NCI-H526 treated with DMSO at 0.1 percent for 48 hours (cell line): ENCODE data around the gene DNAH9.

Experiments
- DNase-seq: peaks from one replicate; lab custom pipeline; 2025; lab: John Stamatoyannopoulos, UW

The DNAH9 gene

GRCh38 chr17:11986179-11986941 lies 388.1 kb downstream of the DNAH9 start:
- no peak for DNase-seq

- no peak for DNase-seq
These were observed 388.7 kb downstream of the DNAH9 start for GRCh38 chr17:11986942-11987329.

- DNase-seq: no peak
These were observed 392.2 kb downstream of the DNAH9 start for GRCh38 chr17:11990363-11990983.

- no peak for DNase-seq
These were observed 393.2 kb downstream of the DNAH9 start for GRCh38 chr17:11991461-11991860.

- peak; percentile 31 for DNase-seq
These were observed 398.5 kb downstream of the DNAH9 start for GRCh38 chr17:11996722-11997146.

- DNase-seq: peak; percentile 46
These were observed 399.1 kb downstream of the DNAH9 start, which contains the start of gene ZNF18 for GRCh38 chr17:11997147-11997971. ZNF18 (minus strand) TSS chr17:11997475; CDS start chr17:11992829, 4,646 bp downstream.

- no peak for DNase-seq
These were observed 399.6 kb downstream of the DNAH9 start for GRCh38 chr17:11997972-11998233.

GRCh38 chr17:11999696-12000095 lies 401.4 kb downstream of the DNAH9 start:
- no peak for DNase-seq

- no peak for DNase-seq
These were observed 409.2 kb downstream of the DNAH9 start for GRCh38 chr17:12007466-12007865.
